HG03025 (cell line): Measurements from ENCODE around the gene BAG1.

Experiments used
- ATAC-seq: cut with Tn5 transposase; IDR thresholded peaks from one replicate; pipeline ENCODE4 v1.9.1; 2021; ENCODE audit warnings: mild to moderate bottlenecking, moderate library complexity; ENCODE audit not compliant: unreplicated experiment, low FRiP score

BAG1 gene

DNA sequence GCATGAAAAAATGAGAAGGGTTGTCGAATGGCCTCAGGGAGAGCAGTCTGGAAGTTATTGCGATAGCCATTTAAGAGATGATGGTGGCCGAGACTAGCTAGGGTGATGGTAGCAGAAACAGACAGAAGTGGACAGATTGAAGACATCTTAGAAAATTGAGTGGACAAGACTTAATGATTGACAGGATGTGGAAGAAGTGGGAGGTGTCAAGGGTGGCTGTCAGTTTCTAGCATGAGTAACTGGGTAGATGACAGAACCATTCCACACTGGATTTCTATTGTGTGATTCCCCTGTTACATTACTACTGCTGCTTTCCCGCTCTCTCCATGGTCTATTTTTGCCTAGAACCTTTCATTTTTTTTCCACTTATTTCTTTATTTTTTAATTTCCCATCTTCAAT is 13.0 kb upstream of the BAG1 start:
- ATAC-seq, result no peak

DNA sequence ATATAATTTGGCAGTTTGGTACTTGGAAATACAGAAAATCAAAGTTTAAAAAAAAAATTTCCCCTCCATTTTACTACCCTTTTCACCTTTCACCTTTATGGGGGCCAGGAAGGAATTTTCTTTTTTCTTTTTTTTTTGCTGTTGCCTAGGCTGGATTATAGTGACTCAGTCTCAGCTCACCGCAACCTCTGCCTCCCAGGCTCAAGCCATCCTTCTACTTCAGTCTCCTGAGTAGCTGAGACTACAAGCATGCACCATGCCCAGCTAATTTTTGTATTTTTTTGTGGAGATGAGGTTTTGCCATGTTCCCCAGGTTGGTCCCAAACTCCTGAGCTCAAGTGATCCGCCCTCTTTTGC is 9.4 kb upstream of the BAG1 start:
- no peak for ATAC-seq

DNA sequence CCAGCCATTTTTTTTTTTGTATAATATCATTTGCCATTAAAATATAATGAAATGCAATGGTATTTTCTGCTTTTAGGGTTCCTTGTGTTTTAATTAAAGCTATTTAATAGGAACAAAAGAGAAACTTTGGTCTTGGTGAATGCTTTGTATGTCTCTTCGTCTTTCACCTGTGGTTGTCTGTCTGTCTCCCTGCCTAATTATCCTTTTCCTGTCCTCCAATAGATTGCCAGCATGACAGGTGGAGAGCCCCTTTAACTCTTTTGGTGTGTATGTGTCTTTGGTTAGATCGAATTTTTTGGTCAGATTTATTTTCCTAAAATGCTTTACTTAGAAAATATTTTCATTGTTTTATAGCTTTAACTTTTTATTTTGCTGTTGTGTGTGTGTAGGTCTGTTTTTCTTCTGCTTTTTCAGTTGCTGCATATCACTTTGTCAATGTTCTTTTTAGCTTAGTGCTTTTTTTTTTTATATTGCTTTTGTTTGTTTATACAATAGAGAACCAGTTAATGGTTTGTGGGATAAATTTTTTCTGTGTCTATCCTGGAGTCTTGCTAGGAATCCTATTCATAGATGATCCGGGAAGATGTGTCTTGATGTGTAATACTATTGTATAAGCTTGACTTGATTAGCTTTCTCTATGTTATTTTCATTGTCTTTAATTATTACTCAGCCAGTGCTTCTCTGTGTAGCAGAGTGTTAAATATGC is 8.9 kb upstream of the BAG1 start:
- no peak for ATAC-seq

DNA sequence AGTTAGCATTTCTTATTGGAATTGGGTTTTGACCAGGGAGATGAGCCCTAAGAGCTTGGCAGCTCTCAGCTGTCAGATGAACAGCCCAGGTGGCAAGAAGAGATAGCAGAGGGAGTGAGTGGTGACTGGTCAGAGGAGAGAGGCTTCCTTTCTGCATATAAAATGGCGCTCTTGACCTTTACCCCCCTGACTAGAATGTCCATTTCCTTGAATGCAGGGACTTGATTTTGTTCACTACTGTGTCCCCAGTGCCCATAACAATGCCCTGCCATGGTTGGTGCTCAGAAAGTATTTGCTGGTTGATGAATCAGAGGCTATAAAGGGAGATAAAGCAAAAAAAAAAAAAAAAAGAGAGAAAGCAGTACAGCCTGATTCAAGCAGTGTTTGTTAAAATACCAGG is 7.6 kb upstream of the BAG1 start:
- no peak for ATAC-seq

DNA sequence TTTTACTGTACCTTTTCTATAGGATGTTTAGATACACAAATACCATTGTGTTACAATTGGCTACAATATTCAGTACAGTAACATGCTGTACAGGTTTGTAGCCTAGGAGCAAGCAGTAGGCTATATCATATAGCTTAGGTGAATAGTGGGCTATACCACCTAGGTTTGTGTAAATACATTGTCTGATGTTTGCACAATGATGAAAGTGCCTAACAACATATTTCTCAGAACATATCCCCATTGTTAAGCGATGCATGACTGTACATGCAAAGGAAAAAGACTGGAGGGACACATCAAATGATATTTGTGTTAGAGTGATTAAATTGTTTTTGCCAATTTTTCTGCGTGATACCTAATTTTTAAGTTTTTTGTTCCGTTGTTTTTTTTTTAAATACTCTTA is 5.6 kb upstream of the BAG1 start:
- no peak for ATAC-seq

DNA sequence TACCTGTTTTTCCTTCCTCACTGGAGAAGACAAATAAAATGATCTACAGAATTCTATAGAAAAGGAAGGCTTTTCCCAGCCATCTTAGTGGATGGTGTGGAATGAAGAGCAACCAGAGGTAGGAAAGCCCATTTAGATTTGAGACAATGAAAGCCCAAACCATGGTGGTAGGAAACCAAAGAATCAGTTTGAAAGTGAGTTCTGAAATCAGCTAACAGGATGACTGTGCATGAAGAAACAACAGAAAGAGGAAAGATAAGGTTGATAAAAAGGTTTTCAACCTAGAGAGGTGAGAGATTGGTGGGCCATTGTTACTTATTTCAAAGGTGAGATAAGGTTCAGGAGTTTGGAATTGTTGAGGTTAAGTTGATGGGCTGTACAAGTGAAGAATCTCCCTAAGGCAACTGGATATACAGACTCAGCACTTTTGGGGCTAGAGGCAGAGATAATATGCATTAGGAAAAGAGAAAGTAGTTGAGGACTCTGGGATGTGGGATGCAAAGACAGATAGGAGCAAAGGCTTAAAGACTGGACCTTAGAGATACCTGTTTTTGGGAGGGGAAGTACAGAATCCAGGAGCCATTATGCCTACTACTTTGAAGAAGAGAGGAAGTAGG is 2.8 kb upstream of the BAG1 start:
- no peak for ATAC-seq

DNA sequence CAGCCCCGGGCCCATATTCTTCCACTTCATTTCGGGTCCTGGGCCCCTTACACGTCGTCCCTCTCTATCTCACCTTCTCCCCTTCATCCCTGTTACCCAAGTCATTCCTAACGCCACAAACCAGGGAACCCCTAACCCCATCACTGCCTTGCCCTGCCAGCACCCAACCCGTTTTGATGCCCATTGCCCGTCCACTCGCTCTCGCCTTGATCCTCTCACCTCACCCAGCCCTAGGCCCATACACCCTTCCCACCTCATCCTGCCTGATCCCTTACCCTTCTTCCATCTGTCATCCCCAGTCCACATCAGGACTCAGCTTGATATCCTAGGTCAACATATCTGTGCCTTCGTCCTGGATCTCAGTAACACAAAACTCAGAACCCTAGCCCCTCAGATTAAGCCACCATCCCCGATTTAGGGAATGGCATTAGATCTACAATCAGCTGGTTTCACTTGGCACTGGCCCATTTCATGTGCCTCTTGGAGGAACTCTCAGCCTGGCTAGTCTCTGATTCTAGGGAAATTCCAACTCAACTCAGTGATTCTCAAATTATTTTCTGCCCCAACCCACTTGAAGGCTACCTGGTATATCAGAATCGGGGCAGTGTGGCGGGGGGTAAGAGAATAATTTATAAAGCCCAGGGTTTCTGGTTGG is 830 bp upstream of the BAG1 start:
- ATAC-seq, result no peak

DNA sequence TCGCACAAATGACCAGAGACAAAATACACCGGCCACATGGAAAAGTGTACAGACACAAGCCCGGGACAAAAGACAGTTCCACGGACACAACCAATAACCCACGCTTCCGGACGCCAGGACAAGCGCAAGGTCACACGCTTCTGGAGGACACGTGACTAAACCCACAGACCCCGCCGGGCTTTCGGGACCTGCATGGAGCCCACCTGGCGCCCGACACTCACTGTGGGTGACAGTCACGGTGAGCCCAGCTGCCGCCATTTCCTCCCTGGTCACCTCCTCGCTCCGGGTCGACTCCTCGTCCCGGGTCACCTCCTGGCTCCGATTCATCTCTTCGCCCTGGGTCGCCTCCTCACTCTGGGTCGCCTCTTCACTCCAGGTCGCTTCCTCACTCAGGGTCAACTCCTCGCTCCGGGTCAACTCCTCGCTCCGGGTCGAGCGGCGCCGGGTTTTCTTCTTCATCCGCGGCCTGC is 470 bp downstream of the BAG1 start:
- peak; percentile 32 for ATAC-seq

DNA sequence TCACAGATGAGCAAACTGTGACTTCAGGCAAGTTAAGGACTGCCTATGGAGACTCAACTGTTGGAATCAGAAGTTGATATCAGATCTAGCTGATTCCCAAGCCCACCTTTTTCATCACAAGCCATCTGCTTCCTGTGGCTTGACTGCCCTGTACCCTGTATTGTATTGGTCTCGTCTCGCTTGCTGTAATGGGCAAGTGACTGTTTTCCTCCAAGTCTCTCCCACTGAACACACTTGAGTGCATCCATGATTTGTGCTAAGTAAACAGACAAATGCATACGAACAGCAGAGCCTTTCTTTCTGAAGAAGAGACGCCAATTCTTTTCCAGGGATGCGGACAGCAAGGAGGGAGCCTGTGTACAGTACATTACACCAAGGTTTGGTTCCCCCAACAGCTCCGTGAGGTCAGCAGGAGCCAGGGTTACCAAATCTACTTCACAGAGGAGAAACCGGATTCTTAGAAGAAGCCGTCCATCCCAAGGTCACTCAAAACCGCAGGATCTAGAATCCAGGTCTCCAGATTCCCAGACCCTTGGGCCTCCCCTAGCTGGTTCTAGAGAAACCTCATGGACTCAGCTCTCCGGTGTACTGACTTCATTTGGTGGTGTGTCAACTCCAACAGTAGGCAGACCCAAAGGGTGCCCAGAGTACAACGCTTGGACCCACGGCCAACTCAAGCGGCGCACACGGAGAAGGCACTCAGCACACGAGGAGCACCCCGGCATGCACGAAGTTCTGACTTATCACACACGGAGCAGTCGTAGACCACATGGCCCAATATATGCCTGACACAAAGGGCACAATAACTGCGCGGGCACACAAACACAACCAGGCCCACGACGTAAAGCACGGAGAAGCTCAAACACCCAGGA is 1.1 kb downstream of the BAG1 start:
- no peak for ATAC-seq

DNA sequence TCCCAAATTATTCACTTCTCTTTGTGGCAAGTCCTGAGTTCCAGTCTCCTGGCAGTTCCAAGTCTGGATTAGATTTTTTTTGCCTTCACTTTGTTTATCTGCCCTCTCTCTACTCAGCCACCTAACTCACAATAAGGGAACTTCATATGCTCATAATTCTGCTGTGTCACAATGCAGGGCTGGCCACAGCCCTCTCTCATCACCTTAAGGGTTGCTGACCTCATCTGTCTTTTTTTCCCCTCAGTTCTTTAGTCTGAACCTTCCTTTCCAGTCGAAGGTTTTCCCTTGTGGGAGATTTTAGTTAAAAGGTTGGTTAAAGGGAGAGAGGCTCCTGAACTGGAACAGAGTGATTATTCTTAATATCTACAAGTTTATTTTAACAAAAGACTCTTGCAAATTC is 4.1 kb downstream of the BAG1 start:
- ATAC-seq, result no peak

DNA sequence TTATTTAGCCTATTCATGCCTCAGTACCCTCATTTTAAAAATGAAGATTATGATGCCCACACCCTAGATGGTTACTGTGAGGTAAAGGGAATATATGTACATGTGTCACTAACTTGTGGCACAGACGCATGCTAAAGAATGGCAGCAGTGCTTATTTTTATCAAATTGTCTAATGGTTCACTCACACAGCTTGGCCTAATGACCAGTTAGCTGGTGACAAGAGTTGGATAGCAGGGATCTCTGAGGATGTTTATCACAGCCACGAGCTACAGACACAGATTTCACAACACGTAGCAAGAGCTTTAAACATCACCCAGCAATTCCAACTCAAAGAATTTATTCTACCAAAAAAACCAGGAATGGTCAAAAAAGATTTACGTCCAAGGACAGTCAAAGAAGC is 7.2 kb downstream of the BAG1 start:
- no peak for ATAC-seq

DNA sequence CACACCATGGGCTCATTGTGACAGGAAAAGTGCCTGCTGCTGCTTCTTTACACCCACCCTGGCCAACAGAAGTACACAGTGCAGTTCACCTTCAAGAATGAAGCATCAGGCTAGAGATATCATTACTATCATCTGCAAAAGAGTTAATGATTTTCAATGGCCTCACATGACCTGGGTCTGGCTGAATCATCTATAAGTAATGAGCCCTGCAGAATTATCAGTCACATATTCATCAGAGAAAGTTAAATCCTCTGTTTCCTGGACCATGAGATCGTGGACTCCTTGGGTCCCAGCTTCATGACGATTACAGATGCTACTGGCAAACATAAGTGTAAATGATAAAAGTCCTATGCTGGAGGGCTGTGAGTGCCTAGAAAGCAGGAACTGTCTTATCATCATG is 8.3 kb downstream of the BAG1 start:
- ATAC-seq, result no peak

DNA sequence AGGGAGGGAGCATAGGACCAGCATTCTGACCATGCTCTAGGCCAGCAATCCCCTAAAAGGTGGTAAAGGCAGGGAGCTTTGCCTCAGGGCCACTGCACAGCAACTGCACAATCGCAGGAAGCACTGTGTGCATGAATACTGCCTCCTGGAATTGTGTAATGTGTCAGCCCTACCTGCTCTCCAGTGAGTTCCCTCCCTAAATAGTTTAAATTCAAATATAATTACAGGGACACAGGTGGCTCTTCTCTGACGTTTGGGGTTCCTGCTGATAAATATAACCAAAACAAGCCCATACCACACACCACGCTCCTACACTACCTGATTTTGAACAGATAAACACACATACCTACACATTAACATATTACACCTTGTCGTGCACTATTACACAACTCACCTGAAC is 9.0 kb downstream of the BAG1 start:
- ATAC-seq, result no peak

DNA sequence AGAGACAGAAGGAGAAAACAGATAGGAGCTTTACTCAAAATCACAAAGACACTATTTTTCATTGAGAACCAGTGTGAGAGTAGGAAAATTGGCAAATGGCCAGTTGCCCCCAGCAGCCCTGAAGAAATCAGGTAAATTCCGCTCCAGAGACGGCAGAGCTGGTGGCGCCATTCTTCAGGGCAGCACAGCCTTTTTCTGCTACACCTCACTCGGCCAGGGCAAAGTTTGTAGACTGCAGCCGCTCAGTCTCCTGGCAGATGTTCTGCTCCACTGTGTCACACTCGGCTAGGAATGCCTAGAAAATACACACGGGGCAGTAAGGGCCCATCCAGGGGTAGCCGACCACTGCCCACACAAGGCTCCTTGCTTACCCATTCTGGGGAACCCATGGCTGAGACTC is 9.5 kb downstream of the BAG1 start:
- ATAC-seq, result no peak

DNA sequence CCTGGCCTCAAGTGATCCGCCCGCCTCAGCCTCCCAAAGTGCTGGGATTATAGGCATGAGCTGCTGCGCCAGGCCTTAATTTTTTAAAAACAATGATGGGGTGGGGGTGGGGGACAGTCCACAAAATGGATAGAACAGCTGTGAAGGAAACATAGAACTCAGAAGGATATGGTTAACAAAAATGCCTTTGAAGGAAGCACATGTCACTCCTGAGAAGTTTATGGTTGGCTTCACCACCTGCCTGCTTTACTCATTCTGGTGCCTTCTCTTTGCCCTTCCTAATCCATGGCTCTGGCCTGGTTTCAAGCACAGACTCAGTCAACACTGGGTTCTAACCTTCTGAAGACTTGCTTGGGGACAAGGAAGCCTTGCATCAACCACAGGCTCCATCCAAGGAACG is 10.3 kb downstream of the BAG1 start:
- no peak for ATAC-seq

DNA sequence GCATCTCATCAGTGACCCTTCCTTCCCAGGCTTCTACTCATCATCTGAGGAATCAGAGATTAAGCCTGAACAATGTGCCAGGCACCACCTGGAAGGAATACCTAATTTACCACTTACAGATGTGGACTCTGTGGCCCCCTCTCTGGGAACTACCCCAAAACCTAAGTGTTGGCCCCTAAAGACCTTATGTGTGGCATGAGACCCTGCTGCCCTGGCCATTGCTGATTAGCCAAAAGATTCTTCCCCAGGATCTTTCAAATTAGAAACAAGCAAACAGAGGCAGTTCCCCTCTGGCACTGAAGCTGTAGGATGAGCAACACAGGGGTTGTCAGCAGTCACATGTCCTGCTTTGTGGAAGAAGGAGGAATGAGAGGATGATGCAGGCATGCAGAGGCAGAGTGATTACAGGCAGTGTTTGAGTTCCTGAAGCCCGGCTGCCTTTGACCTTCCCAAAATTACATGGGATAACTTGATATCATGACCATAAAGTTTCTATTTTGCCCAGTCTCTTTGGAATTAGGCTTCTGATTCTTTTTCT is 14.0 kb downstream of the BAG1 start:
- no peak for ATAC-seq

DNA sequence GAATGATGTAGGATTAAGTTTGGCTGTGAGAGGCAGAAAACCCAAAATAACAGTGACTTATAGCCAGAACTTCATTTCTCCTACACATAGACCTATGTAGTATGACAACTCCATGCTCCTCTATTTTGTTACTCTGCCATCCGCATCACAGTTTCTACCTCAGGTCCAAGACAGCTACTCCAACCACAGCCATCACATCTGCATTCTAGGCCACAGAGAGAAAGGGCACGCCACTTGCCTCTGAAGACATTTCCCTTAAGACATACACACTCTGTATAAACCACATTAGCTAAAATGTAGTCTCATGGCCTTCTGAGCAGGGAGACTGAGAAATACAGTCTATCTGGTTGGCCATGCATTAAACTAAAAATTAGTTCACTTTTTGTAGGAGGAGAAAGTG is 14.5 kb downstream of the BAG1 start:
- ATAC-seq, result no peak

DNA sequence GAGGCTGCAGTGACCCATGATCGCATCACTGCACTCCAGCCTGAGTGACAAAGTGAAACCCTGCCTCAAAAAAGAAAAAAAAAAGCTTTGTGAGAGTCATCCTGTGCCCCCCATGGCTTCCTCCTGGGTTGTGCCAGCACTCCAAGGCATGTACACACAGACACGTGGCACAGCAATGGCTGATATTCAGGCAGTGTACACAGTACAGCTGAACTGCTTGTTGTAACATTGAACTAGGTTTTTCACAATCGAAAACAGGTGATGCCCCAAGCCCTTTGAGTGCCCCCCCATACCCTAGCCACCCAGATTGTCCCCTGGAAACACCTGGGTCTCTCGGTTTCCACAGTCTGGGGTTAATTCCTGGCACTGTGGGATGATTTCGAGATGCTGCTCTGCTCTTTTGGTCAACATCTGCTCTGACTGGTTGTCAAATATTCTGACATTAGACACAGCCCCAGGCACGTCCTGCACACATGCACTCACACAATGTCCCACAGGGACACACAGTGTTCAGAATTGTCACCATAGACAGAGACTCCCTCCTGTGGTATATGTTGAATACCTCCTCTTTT is 15.3 kb downstream of the BAG1 start:
- ATAC-seq, result peak; percentile 65

DNA sequence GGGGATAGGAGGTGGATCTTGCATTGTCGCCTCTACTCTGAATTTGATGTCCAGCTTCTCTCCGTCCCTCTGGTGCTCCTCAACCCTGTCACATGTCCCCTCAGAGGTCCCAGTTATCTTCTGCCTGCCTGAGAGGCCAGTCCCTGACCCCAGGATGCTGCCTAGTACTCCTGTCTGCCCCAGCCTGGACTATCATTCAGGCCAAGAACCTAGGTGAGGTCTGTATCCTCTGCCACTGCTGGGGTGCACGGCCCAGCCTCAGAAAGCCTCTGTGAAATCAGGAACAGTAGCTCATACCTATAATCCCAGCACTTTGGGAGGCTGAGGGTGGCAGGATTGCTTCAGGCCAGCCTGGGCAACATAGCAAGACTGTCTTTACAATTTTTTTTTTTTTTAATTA is 15.9 kb downstream of the BAG1 start:
- no peak for ATAC-seq

DNA sequence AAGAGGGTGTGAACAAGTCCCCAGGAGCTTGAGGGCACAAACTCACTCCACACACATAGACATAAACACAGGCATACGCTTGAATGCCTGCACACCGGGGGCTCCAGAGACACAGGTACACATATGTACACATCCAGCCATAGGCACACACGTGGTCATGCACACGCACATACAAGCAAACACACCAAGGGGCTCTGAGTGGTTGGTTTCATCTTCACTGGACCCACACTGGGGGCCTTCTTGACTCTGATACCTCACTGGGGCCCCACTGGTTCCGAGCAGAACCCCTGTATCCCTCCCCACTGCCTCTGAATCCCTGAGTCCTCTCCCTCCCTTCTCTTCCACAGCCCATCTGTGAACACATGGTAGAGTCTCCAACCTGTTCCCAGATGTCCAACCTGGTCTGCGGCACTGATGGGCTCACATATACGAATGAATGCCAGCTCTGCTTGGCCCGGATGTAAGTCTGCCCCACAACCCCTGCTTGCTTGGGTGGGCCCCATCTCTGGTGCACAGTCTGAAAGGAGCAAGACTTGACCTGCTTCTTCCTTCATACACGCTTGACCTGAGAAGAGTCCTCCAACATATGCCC is 18.1 kb downstream of the BAG1 start:
- ATAC-seq, result no peak
